HG03060 (cell line): ENCODE data around the gene AIMP2.
"Not testable (repeated sequence)": the region's sequence is repeated elsewhere in the genome, so short reads cannot be mapped to it uniquely, and the experiment has no call there.

Source experiments
- ATAC-seq: cut with Tn5 transposase; IDR thresholded peaks from one replicate; pipeline ENCODE4 v1.9.1; 2021; ENCODE audit warnings: low read depth, moderate number of reproducible peaks; ENCODE audit not compliant: unreplicated experiment

Gene AIMP2

GRCh38 chr7:6026011-6026819 is 17.1 kb downstream of the AIMP2 start:
- no peak for ATAC-seq

- no peak for ATAC-seq
Measured at GRCh38 chr7:6026820-6027311, 17.8 kb downstream of the AIMP2 start.

GRCh38 chr7:6027806-6028365 is 18.8 kb downstream of the AIMP2 start:
- no peak for ATAC-seq

GRCh38 chr7:6028563-6028962 is 19.5 kb downstream of the AIMP2 start:
- ATAC-seq: no peak

- no peak for ATAC-seq
Measured at GRCh38 chr7:6030988-6031387, 21.9 kb downstream of the AIMP2 start, which contains the start of gene ANKRD61. TSS of gene ANKRD61 (plus strand) at chr7:6031376. CDS start at chr7:6031376, 0 bp downstream.

- no peak for ATAC-seq
Measured at GRCh38 chr7:6031567-6031966, 22.5 kb downstream of the AIMP2 start.

- ATAC-seq: no peak
Measured at GRCh38 chr7:6032167-6032566, 23.1 kb downstream of the AIMP2 start.

- no peak for ATAC-seq
Measured at GRCh38 chr7:6032641-6033040, 23.6 kb downstream of the AIMP2 start.

- no peak for ATAC-seq
Measured at GRCh38 chr7:6035165-6035564, 26.1 kb downstream of the AIMP2 start.

- no peak for ATAC-seq
Measured at GRCh38 chr7:6035686-6036085, 26.6 kb downstream of the AIMP2 start.

GRCh38 chr7:6049780-6050179 is 40.7 kb downstream of the AIMP2 start:
- ATAC-seq: no peak

- not testable (repeated sequence) for ATAC-seq
Measured at GRCh38 chr7:6051185-6051584, 42.1 kb downstream of the AIMP2 start.

- no peak for ATAC-seq
Measured at GRCh38 chr7:6056616-6057015, 47.5 kb downstream of the AIMP2 start.

- no peak for ATAC-seq
Measured at GRCh38 chr7:6057316-6058129, 48.5 kb downstream of the AIMP2 start.

GRCh38 chr7:6059941-6060340 is 50.9 kb downstream of the AIMP2 start:
- not testable (repeated sequence) for ATAC-seq

- peak; percentile 77 for ATAC-seq
Measured at GRCh38 chr7:6071406-6071805, 62.3 kb downstream of the AIMP2 start.
